IPS-NIHi7 (cell line): ENCODE results near the gene SERTAD2.
A peak's percentile ranks its signal among the peaks of the same experiment; 100 is the strongest.

Experiments used
- DNase-seq: peaks from one replicate; pipeline ENCODE4 v3.0.0; 2012; ENCODE audit warnings: mixed read lengths; ENCODE audit errors: extremely low spot score

SERTAD2 gene

GRCh38 chr2:64609227-64609941, 44.3 kb downstream of the SERTAD2 start:
- DNase-seq, result peak; percentile 90

- no peak for DNase-seq
Observed at GRCh38 chr2:64608867-64609226, 44.9 kb downstream of the SERTAD2 start.

DNA sequence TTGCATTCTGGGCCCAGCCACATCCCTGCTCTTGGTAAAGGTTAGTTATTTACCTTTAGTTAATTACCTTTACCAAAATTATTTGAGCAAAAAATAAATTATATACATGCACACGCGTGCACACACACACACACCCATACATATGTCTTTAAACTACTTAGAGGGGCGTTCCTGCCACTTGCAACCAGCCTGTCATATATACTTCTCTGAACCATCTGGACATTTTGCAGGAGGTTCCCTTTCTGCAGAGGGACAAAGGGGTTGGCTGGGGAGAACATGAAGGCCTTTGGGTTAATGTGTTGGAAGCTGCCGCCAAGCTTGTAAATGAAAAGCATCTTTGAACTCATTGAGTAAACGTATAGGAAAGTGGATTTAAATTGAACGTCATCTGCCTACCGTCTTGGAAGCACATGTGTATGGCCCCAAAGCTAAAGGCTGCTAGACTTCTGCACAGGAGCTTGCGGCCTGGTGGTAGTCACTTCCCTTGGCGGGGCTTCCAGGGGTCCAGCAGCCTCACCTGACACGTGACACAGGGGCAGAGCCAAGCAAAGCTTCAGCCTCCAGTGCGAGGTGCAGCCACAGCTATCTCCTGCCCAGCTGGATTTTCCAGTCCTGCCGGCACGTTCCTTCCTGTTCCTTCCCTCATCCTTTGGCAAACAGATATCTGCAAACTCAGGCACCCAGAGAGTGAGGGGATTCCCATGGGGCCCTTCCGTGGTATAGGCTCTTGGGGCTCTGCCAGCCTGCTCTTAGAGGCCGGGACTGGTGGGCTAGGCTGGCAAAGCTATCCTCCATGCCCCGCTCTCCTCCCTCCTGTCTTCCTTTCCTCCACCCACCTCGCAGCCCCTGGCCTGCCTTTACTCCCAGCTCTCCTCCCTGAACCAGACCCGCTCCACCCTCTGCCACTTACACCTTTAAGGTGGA, 46.1 kb downstream of the SERTAD2 start:
- DNase-seq, result peak; percentile 14

GRCh38 chr2:64606479-64607363, 47.0 kb downstream of the SERTAD2 start:
- DNase-seq, result peak; percentile 81

GRCh38 chr2:64605991-64606478, 47.7 kb downstream of the SERTAD2 start:
- DNase-seq, result no peak

DNA sequence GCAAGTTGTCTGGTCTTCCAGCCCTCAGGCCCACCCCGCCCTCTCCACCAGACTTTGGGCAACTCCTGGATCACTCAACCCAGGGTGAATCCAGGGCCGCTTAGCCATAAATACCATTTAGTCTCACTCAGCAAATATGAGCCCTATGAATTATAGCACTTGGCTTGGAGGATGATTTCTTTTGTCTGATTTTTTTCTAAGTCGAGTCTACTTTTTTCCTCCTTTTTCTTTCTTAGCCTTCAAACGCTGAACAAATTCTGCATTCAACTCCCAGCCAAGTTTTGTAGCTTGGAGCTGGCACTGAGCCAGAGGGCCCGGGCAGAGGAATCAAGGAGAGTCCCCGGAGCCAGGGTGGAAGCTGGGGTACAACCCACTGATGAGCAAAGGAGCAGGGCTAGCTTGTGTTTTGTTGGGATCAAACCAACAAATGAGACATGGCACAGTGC, 48.7 kb downstream of the SERTAD2 start:
- no peak for DNase-seq

DNA sequence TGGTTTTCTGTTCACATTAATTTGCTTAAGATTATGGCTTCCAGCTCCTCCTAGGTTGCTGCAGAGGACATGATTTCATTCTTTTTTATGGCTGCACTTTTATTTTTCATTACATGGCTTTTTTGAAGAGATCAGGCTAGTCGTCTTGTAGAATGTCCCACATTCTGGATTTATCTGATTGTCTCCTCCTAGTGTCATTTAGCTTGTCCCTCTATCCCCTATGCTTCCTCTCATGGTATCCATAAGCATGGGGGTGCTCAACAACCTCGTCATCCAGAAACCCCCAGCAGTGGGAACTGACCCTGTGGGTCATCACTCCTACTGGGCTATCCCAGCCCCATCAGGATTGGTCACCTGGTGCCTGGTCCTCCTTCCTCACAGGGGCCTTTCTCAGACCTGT, 49.6 kb downstream of the SERTAD2 start:
- DNase-seq, result no peak

DNA sequence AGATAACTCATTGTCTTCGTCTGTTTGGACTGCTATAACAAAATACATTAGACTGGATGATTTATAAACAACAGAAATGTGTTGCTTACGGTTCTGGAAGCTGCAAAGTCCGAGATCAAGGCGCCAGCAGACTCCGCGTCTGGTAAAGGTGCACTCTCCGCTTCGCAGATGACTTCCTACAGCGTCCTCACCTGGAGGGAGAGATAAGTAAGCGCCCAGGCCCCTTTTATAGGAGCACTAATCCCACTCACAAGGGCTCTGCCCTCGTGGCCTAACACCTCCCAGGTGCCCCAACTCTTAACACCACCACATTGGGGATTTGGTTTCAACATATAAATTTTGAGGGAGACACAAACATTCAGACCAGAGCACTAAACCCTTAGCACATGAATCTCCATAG, 51.3 kb downstream of the SERTAD2 start:
- DNase-seq, result no peak

DNA sequence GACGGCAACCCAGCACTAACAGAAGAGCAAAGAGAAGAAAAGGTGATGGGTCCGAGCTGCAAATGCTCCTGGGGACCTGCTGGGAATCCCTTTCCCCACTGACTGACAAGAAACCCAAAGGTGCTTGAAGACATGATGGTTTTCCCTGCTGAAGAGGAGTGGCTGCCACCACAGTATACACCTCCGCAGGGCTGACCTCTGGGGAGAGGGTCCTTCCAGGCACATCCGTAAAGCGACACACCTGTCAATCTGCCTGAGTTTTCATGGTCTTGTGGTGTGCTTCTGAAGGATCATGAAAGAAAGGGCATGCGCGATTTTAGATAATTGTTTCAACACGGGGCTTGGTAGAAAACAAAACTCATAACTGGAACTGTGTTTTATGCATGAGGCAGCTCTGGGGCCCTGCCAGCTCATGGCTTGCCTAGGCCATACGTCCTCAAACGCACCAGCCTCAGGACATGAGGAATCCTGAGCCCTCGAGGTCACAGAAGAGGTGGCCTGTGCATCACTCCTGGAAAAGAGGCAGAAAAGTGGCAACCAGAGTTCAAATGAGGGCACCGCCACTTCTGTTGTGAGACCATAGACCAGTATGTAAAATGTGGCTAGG, 51.8 kb downstream of the SERTAD2 start:
- DNase-seq, result no peak

GRCh38 chr2:64601034-64601754, 52.5 kb downstream of the SERTAD2 start:
- DNase-seq, result no peak

DNA sequence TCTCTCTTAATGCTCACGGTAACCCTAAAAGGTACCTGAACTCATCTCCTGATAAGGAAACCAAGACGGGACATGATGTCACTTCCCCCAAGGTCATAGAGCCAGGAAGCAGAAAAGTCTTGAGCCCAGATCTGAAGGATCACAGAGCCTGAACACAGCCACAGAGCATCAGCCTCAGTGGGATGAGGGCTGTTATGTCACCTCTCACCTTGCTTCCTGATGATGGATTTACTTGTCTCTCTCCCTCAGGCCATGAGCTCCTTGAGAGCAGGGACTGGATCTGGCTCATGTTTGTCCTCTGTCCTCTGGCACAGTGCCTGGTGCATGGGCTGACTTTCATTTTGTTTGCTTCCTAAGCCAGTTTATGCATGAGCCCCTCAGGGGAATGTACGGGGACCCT, 54.2 kb downstream of the SERTAD2 start:
- DNase-seq, result no peak

GRCh38 chr2:64598226-64598625, 55.5 kb downstream of the SERTAD2 start:
- DNase-seq, result no peak

DNA sequence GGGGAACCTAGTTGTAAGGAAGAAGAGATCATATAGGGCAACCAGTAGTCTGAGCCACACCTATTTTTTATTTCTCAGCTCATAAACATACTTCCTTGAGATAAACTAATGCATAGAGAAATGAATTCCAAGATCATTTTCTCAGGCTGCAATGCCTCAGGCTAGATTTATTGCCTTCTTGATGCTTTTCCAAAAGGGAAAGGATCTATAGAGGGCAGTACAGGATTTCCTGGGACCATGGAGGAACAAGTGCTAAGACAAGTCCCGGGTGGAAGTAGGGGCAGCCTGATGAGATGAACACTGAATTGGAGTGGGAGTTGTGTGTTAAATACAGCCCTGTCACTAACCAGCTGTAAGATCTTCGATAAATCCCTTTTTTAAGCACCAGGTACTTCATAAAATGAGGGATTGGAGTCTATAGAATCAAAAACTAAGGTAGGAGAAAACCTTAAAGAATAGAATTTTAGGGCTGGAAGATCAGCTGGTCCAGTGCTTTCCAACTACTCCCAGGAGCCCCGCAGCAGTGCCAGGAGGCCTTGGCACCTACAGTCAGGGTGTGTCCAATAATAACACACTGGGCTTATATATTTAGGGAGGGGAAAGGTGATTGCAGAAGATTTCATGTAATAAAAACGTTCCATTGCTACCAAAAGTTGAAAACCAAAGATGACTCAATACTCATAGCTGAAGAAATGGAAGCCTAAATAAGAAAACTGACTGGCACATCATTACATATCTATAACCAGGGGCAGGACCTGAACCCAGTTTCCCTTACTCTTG, 58.1 kb downstream of the SERTAD2 start:
- peak; percentile 57 for DNase-seq

DNA sequence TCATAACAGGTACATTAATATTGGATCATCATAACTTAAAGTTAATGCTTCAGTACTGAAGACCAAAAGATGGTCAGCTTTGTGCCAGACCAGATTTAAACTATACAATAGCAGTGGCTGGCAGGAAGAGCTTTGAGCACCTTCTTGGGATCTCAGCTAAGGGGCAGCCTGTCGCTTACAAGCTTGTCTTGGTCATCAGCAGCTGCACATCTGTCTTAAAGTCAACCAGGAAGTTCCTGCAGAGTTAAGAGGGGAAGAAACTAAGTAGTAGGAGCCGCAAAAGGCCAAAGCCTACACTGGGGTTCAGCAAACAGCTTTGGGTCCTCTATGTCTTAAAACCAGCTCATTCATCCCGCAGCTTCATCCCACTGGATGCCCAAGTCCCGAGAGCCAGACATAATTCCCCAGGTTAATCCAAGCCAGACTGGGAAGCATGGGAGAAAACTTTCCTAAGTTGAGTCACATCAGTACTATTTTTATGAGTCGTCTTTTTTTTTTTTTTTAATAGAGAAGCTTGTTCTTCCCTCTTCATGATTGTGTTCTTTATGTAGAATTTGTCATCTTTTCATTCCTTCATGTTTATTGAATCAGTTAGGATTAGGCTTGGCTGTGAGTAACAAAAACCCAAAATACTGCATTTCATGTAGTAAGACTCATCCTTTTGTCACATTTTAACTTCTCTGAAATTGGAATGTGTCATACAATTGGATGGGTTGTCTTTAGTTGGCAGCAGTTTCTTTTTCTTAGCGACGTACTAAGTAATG, 59.3 kb downstream of the SERTAD2 start:
- no peak for DNase-seq

- no peak for DNase-seq
Observed at GRCh38 chr2:64593035-64593655, 60.6 kb downstream of the SERTAD2 start.

GRCh38 chr2:64591188-64591587, 62.5 kb downstream of the SERTAD2 start:
- DNase-seq, result no peak

GRCh38 chr2:64587561-64587960, 66.2 kb downstream of the SERTAD2 start:
- DNase-seq, result no peak

DNA sequence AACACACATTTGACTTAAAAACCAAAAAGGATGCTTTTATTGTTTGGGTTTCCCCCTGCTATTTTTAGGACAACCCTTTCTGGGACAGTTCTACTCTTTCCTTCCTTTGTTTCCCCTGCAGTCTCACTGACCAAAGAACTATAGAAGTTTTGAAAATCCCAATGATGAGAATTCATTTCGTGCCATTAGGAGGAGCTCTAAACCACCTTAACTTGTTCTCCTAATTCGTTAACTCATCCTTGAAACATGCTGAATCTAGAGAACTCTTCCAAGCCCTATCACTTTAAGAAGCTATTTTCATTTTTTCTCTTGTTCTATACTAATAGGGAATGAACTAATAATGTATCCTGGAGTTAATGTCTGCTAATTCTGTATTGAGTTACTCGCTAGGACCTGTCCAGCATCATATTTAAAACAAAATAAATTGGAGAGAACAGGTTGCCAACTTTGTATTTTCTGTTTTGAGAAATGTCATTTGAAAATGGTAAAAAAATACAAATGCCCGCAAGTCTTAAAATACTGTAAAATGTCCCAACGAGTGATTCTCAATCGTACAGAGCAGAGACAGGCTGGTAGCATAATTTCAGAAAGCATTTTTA, 66.7 kb downstream of the SERTAD2 start:
- peak; percentile 63 for DNase-seq
